Measurements from ENCODE around the gene NEUROD4. TPM values are rescaled to one million over a fixed set of nuclear protein-coding genes. Genes with fewer than 3 reads are reported as not detected.

The NEUROD4 gene, protein sequence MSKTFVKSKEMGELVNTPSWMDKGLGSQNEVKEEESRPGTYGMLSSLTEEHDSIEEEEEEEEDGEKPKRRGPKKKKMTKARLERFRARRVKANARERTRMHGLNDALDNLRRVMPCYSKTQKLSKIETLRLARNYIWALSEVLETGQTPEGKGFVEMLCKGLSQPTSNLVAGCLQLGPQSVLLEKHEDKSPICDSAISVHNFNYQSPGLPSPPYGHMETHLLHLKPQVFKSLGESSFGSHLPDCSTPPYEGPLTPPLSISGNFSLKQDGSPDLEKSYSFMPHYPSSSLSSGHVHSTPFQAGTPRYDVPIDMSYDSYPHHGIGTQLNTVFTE
- total RNA-seq (2022; extraction: Qiagen RNA extraction; ENCODE audit: low read depth), result not detected in 5 replicates

DNA sequence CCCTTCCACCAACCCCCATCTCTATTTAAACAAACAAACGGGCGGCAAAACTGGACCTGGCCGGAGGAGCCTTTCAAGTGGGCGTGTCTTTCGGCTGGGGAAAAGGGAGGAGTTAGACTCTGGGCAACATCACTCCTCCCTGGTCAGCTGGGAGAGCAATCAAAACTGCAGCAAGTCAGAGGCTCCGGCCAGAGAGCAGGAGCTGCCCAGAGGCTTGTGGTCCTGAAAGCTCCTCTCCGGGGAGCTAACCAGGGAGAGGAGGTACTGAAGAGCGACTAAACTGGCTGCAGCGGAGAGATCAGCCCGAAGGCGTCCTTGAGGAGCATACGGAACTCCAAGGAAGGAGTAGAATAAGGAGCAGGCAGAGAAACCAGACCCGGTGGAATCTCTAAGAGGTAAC is at the start of gene NEUROD4:
Gene NEUROD4 (plus strand): TSS at position 191 of the 400 bp plus-strand sequence. CDS start 6,466 bp downstream, outside the sequence.

DNA sequence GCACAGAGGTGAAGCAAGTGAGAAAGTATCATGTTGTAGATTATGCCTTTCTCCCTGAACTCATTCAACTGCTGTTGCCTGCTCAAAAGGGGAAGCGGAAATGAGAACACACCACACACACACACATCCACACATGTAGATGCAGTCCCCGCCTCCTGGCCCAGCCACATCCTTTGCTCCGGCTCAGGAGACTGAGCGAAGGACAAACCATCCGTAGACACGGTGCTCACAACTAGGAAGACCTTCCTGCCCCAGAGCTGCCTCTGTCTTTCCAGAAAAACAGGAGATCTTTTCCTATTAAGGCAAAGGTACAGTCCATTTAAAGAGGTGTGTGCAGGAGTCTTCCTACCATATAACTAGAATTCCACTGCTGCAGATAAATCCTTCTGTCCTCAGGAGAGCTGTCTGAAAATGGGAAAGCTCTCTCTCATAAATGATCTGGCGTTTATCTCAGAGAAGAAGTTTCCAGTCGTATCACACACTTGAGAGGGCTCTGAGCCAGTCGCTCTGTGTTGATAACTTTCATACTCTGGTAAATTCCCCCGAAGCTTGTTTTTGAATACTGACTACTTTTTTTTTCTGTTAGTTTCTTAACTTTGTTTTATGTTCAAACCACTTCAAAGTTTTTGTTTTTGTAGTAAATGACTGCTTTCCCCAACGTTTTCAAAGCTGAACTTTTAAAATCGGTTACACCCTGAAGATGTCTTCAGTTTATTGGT is 35.0 kb upstream of the NEUROD4 start, which contains the start of gene TESPA1:
Gene TESPA1 (minus strand): TSS at position 105 of the 719 bp plus-strand sequence. CDS start 10,200 bp downstream, outside the sequence.

Other genes starting within 250 kb of the NEUROD4 start
- not detected in 5 replicates for gene MUCL1, start 165.5 kb upstream of the NEUROD4 start, total RNA-seq (2022; extraction: Qiagen RNA extraction; ENCODE audit: low read depth)
- gene TESPA1, start 35.2 kb upstream of the NEUROD4 start, total RNA-seq (2022; extraction: Qiagen RNA extraction; ENCODE audit: low read depth), result not detected in 5 replicates
- not detected in 5 replicates for gene OR9K2, start 106.4 kb downstream of the NEUROD4 start, total RNA-seq (2022; extraction: Qiagen RNA extraction; ENCODE audit: low read depth)
- gene OR10A7, start 201.1 kb downstream of the NEUROD4 start, total RNA-seq (2022; extraction: Qiagen RNA extraction; ENCODE audit: low read depth), result not detected in 5 replicates
- gene OR6C74, start 224.6 kb downstream of the NEUROD4 start, total RNA-seq (2022; extraction: Qiagen RNA extraction; ENCODE audit: low read depth), result not detected in 5 replicates

Measured in A549 treated with RU486 at 1 μM for 4 hours (cell line).